ENCODE data around the gene PCCA. TPM values are rescaled to one million over a fixed set of nuclear protein-coding genes. Genes with fewer than 3 reads are reported as not detected.

PCCA gene
- total RNA-seq, 1 experiment from 2014 or later: 52.8 TPM

GRCh38 chr13:100196375-100196774 is 107.5 kb downstream of the PCCA start:
- H3K4me3 Mint-ChIP-seq: no peak overlapping the region
- ChIA-PET POLR2A (no interaction called here), CTCF (no interaction called here)
- ATAC-seq: no peak
- no peaks in the 10 kb centered on the region for H3K9me3 Mint-ChIP-seq
- peaks cover 6% of the 10 kb centered on the region for H3K27me3 Mint-ChIP-seq (ENCODE audit: low read depth)
- H3K4me1 Mint-ChIP-seq: peaks cover 55% of the 10 kb centered on the region
- peak overlapping the region; percentile 61; the same call in 1 of the 2 replicates for H3K27ac Mint-ChIP-seq
- H3K36me3 Mint-ChIP-seq: no peaks in the 10 kb centered on the region
- TF ChIP-seq FOXP4 (CRISPR knock-in tag; IDR thresholded peaks at IDR 0.05): no peak
- TF ChIP-seq ATF2 (CRISPR knock-in tag; IDR thresholded peaks at IDR 0.05; ENCODE audit: borderline replicate concordance, low read depth): no peak
- no peak for TF ChIP-seq STAT6 (CRISPR knock-in tag; conservative IDR thresholded peaks at IDR 0.05; ENCODE audit: low read depth)
- TF ChIP-seq ZNF121 (CRISPR knock-in tag; IDR thresholded peaks at IDR 0.05): no peak
- TF ChIP-seq ZNF263 (CRISPR knock-in tag; IDR thresholded peaks at IDR 0.05; ENCODE audit: low read depth): no peak
- no peak for TF ChIP-seq ATF3 (CRISPR knock-in tag; conservative IDR thresholded peaks at IDR 0.05)
- TF ChIP-seq FOXP1 (CRISPR knock-in tag; IDR thresholded peaks at IDR 0.05; ENCODE audit: borderline replicate concordance): no peak
- TF ChIP-seq MLX (CRISPR knock-in tag; IDR thresholded peaks at IDR 0.05): no peak
- TF ChIP-seq E2F5 (CRISPR knock-in tag; IDR thresholded peaks at IDR 0.05): no peak
- no peak for TF ChIP-seq KAT7 (CRISPR knock-in tag; IDR thresholded peaks at IDR 0.05; ENCODE audit: borderline replicate concordance)
- no peak for DNase-seq (ENCODE audit: low spot score)

GRCh38 chr13:100197116-100197515 is 108.2 kb downstream of the PCCA start:
- H3K4me1 Mint-ChIP-seq: peaks cover 48% of the 10 kb centered on the region
- no peaks in the 10 kb centered on the region for H3K9me3 Mint-ChIP-seq
- POLR2A ChIA-PET: no interaction called here
- no peak overlapping the region for H3K4me3 Mint-ChIP-seq
- CTCF ChIA-PET: no interaction called here
- H3K27ac Mint-ChIP-seq: no peak overlapping the region
- no peaks in the 10 kb centered on the region; the same call in 1 of the 2 replicates for H3K36me3 Mint-ChIP-seq
- TF ChIP-seq ELF4 (CRISPR knock-in tag; IDR thresholded peaks at IDR 0.05; ENCODE audit: low read depth) (no peak), ZNF425 (CRISPR knock-in tag; conservative IDR thresholded peaks at IDR 0.05) (no peak), NFE2L1 (CRISPR knock-in tag; IDR thresholded peaks at IDR 0.05) (no peak), MLX (CRISPR knock-in tag; IDR thresholded peaks at IDR 0.05) (no peak)
- peaks cover 6% of the 10 kb centered on the region for H3K27me3 Mint-ChIP-seq (ENCODE audit: low read depth)
- ATAC-seq: no peak
- no peak for DNase-seq (ENCODE audit: low spot score)
